Measurements from ENCODE around the gene MRPS24. TPM values are rescaled to one million over a fixed set of nuclear protein-coding genes. Genes with fewer than 3 reads are reported as not detected.

Gene MRPS24
- total and polyA plus RNA-seq, 2 of the 13 experiments (the other 11 are each of a cell fraction or from before 2014, with no cell fraction given), result 135 to 162 TPM

DNA sequence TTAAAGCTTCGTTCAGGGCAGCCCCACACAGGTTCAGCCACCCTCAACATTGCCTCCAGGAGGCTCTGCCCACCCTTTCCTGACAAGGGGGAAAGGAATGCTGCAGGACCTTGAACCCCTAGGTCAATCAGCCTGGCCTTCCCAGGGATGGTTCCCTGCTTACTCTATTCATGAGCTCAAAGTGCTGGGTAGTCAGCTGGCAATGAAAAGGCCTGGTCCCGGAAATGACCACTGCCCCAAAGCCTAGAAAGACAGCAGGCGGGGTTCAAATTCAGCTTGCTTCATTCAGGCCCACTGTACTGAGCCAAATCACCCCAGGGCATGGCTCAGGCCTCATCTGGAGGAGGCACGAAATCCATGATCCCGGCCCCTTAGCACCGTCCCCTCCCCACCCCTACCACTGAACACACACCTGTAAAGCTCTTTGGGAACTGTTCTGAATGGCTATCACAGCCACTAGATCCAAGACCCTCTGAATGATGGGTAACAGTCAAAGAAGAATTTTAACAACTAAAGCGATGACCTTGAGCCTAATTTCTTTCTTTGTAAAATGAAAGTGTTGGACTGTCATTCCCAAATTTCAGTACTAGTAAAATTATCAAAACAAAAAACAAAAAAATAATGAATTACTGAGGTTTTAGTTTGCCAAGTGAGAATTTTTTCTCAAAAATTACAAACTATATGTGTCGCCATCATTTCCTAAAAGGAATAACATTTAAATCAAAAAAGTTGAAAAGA lies 36.1 kb upstream of the MRPS24 start (continued):
- TF ChIP-seq TEAD2 (CRISPR knock-in tag; IDR thresholded peaks at IDR 0.05), result no peak
- peak; percentile 74 for TF ChIP-seq DMAP1 (CRISPR knock-in tag; IDR thresholded peaks at IDR 0.05)
- TF ChIP-seq TBX2 (CRISPR knock-in tag; IDR thresholded peaks at IDR 0.05; ENCODE audit: borderline replicate concordance), result peak; percentile 84
- TF ChIP-seq MTA3 (CRISPR knock-in tag; IDR thresholded peaks at IDR 0.05), result no peak
- TF ChIP-seq, protein P1, sequence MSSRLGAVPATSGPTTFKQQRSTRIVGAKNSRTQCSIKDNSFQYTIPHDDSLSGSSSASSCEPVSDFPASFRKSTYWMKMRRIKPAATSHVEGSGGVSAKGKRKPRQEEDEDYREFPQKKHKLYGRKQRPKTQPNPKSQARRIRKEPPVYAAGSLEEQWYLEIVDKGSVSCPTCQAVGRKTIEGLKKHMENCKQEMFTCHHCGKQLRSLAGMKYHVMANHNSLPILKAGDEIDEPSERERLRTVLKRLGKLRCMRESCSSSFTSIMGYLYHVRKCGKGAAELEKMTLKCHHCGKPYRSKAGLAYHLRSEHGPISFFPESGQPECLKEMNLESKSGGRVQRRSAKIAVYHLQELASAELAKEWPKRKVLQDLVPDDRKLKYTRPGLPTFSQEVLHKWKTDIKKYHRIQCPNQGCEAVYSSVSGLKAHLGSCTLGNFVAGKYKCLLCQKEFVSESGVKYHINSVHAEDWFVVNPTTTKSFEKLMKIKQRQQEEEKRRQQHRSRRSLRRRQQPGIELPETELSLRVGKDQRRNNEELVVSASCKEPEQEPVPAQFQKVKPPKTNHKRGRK (CRISPR knock-in tag; IDR thresholded peaks at IDR 0.05), result no peak
- TF ChIP-seq, protein P2, sequence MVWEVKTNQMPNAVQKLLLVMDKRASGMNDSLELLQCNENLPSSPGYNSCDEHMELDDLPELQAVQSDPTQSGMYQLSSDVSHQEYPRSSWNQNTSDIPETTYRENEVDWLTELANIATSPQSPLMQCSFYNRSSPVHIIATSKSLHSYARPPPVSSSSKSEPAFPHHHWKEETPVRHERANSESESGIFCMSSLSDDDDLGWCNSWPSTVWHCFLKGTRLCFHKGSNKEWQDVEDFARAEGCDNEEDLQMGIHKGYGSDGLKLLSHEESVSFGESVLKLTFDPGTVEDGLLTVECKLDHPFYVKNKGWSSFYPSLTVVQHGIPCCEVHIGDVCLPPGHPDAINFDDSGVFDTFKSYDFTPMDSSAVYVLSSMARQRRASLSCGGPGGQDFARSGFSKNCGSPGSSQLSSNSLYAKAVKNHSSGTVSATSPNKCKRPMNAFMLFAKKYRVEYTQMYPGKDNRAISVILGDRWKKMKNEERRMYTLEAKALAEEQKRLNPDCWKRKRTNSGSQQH (CRISPR knock-in tag; IDR thresholded peaks at IDR 0.05; ENCODE audit: low read depth), result peak; percentile 73; the same call in 1 of the 2 replicates
- no peak for TF ChIP-seq MAF1 (CRISPR knock-in tag; IDR thresholded peaks at IDR 0.05; ENCODE audit: borderline replicate concordance)
- peak; percentile 58; the same call in 1 of the 2 replicates for TF ChIP-seq ZNF12 (CRISPR knock-in tag; IDR thresholded peaks at IDR 0.05)
- peak; percentile 77; the same call in 1 of the 2 replicates for TF ChIP-seq SIN3A (IDR thresholded peaks at IDR 0.05; ENCODE audit: borderline replicate concordance, low read depth, low read length)
- TF ChIP-seq, protein P3, sequence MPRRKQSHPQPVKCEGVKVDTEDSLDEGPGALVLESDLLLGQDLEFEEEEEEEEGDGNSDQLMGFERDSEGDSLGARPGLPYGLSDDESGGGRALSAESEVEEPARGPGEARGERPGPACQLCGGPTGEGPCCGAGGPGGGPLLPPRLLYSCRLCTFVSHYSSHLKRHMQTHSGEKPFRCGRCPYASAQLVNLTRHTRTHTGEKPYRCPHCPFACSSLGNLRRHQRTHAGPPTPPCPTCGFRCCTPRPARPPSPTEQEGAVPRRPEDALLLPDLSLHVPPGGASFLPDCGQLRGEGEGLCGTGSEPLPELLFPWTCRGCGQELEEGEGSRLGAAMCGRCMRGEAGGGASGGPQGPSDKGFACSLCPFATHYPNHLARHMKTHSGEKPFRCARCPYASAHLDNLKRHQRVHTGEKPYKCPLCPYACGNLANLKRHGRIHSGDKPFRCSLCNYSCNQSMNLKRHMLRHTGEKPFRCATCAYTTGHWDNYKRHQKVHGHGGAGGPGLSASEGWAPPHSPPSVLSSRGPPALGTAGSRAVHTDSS (CRISPR knock-in tag; conservative IDR thresholded peaks at IDR 0.05), result no peak
- 0 out of 2 replicates have a peak, but pooled peaks have one; percentile 16 for TF ChIP-seq ZNF441 (CRISPR knock-in tag; IDR thresholded peaks at IDR 0.05; ENCODE audit: borderline replicate concordance)
- TF ChIP-seq, protein P4, sequence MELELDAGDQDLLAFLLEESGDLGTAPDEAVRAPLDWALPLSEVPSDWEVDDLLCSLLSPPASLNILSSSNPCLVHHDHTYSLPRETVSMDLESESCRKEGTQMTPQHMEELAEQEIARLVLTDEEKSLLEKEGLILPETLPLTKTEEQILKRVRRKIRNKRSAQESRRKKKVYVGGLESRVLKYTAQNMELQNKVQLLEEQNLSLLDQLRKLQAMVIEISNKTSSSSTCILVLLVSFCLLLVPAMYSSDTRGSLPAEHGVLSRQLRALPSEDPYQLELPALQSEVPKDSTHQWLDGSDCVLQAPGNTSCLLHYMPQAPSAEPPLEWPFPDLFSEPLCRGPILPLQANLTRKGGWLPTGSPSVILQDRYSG (CRISPR knock-in tag; IDR thresholded peaks at IDR 0.05), result 0 out of 2 replicates have a peak, but pooled peaks have one; percentile 8
- TF ChIP-seq, protein P5, sequence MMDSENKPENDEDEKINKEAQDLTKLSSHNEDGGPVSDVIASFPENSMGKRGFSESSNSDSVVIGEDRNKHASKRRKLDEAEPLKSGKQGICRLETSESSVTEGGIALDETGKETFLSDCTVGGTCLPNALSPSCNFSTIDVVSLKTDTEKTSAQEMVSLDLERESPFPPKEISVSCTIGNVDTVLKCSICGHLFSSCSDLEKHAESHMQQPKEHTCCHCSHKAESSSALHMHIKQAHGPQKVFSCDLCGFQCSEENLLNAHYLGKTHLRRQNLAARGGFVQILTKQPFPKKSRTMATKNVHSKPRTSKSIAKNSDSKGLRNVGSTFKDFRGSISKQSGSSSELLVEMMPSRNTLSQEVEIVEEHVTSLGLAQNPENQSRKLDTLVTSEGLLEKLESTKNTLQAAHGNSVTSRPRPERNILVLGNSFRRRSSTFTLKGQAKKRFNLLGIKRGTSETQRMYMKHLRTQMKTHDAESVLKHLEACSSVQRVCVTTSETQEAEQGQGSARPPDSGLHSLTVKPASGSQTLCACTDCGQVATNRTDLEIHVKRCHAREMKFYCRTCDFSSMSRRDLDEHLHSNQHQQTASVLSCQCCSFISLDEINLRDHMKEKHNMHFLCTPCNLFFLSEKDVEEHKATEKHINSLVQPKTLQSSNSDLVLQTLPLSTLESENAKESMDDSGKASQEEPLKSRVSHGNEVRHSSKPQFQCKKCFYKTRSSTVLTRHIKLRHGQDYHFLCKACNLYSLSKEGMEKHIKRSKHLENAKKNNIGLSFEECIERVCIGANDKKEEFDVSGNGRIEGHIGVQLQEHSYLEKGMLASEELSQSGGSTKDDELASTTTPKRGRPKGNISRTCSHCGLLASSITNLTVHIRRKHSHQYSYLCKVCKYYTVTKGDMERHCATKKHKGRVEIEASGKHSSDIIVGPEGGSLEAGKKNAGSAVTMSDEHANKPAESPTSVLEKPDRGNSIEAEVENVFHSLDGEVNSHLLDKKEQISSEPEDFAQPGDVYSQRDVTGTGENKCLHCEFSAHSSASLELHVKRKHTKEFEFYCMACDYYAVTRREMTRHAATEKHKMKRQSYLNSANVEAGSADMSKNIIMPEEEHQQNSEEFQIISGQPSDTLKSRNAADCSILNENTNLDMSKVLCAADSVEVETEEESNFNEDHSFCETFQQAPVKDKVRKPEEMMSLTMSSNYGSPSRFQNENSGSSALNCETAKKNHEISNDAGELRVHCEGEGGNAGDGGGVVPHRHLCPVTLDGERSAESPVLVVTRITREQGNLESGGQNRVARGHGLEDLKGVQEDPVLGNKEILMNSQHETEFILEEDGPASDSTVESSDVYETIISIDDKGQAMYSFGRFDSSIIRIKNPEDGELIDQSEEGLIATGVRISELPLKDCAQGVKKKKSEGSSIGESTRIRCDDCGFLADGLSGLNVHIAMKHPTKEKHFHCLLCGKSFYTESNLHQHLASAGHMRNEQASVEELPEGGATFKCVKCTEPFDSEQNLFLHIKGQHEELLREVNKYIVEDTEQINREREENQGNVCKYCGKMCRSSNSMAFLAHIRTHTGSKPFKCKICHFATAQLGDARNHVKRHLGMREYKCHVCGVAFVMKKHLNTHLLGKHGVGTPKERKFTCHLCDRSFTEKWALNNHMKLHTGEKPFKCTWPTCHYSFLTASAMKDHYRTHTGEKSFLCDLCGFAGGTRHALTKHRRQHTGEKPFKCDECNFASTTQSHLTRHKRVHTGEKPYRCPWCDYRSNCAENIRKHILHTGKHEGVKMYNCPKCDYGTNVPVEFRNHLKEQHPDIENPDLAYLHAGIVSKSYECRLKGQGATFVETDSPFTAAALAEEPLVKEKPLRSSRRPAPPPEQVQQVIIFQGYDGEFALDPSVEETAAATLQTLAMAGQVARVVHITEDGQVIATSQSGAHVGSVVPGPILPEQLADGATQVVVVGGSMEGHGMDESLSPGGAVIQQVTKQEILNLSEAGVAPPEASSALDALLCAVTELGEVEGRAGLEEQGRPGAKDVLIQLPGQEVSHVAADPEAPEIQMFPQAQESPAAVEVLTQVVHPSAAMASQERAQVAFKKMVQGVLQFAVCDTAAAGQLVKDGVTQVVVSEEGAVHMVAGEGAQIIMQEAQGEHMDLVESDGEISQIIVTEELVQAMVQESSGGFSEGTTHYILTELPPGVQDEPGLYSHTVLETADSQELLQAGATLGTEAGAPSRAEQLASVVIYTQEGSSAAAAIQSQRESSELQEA (CRISPR knock-in tag; IDR thresholded peaks at IDR 0.05; ENCODE audit: not compliant biosample characterization), result no peak
- peak; percentile 83 for TF ChIP-seq GATAD2A (CRISPR knock-in tag; IDR thresholded peaks at IDR 0.05)
- TF ChIP-seq JUND (CRISPR knock-in tag; IDR thresholded peaks at IDR 0.05), result 0 out of 2 replicates have a peak, but pooled peaks have one; percentile 64

Data from HepG2 (cell line).